GM23338 (cell line): ENCODE measurements around the gene PRRC2A. TPM values are rescaled to one million over a fixed set of nuclear protein-coding genes. Genes with fewer than 3 reads are reported as not detected.

ENCODE experiments used
- ATAC-seq: fragments of 200-7000 bp; cut with Tn5 transposase; 3 replicates; pipeline ENCODE4 v1.9.1; 2020
- DNase-seq: peaks from one replicate; pipeline ENCODE4 v3.0.0-alpha.2; 2015; ENCODE audit warnings: low spot score
- H2AFZ ChIP-seq: fragments of 200-600 bp; sonication (generic); 2 replicates; pipeline ENCODE4 v1.8.0; 2016; ENCODE audit warnings: antibody characterized with exemption, mild to moderate bottlenecking, moderate library complexity
- H3F3A ChIP-seq: fragments of 200-600 bp; sonication (generic); replicated peaks from 2 replicates; pipeline ENCODE4 v1.8.0; 2017; ENCODE audit warnings: antibody characterized with exemption, mixed run types, low read depth
- H3K27ac ChIP-seq: fragments of 200-600 bp; sonication (generic); 2 replicates; pipeline ENCODE4 v1.6.1; 2016; ENCODE audit warnings: low read depth
- H3K27me3 ChIP-seq: fragments of 200-600 bp; sonication (generic); 2 replicates; pipeline ENCODE4 v1.8.0; 2016; ENCODE audit warnings: mild to moderate bottlenecking, mixed run types, moderate library complexity; ENCODE audit not compliant: insufficient read depth
- H3K36me3 ChIP-seq: fragments of 200-600 bp; sonication (generic); 2 replicates; pipeline ENCODE4 v1.8.0; 2016; ENCODE audit warnings: mild to moderate bottlenecking; ENCODE audit not compliant: insufficient read depth
- H3K4me1 ChIP-seq: fragments of 200-600 bp; sonication (generic); 2 replicates; pipeline ENCODE4 v1.8.0; 2016; ENCODE audit warnings: mild to moderate bottlenecking, moderate library complexity; ENCODE audit not compliant: insufficient read depth
- H3K4me2 ChIP-seq: fragments of 200-600 bp; sonication (generic); 2 replicates; pipeline ENCODE4 v1.7.1; 2017; ENCODE audit warnings: mixed run types
- H3K4me3 ChIP-seq: fragments of 200-600 bp; sonication (generic); 2 replicates; pipeline ENCODE4 v1.6.1; 2016; ENCODE audit warnings: mixed run types
- H3K79me2 ChIP-seq: fragments of 200-600 bp; sonication (generic); replicated peaks from 2 replicates; pipeline ENCODE4 v1.8.0; 2017; ENCODE audit warnings: mild to moderate bottlenecking; ENCODE audit not compliant: insufficient read depth
- H3K9me2 ChIP-seq: fragments of 200-600 bp; sonication (generic); 2 replicates; pipeline ENCODE4 v1.8.0; 2017; ENCODE audit not compliant: insufficient read depth
- H4K20me1 ChIP-seq: fragments of 200-600 bp; sonication (generic); replicated peaks from 2 replicates; pipeline ENCODE4 v1.8.0; 2017; ENCODE audit warnings: mild to moderate bottlenecking; ENCODE audit not compliant: insufficient read depth
- H3K27ac Mint-ChIP-seq: 2 replicates; pipeline ENCODE4 v1.8.0; 2020; ENCODE audit warnings: inconsistent platforms, mild to moderate bottlenecking, moderate library complexity, mixed read lengths
- H3K27me3 Mint-ChIP-seq: 3 replicates; pipeline ENCODE4 v1.8.0; 2022; ENCODE audit warnings: low read depth, mild to moderate bottlenecking, moderate library complexity, mixed read lengths, inconsistent platforms; ENCODE audit not compliant: insufficient read depth, poor library complexity
- H3K36me3 Mint-ChIP-seq: 3 replicates; pipeline ENCODE4 v1.8.0; 2021; ENCODE audit warnings: low read depth, mild to moderate bottlenecking, inconsistent platforms, moderate library complexity, mixed read lengths
- H3K4me1 Mint-ChIP-seq: 3 replicates; pipeline ENCODE4 v1.8.0; 2020; ENCODE audit warnings: mild to moderate bottlenecking, inconsistent platforms, mixed read lengths
- H3K4me3 Mint-ChIP-seq: 3 replicates; pipeline ENCODE4 v1.8.0; 2021; ENCODE audit warnings: moderate library complexity, mild to moderate bottlenecking, inconsistent platforms, mixed read lengths
- H3K9me3 Mint-ChIP-seq: 3 replicates; pipeline ENCODE4 v1.8.0; 2020; ENCODE audit warnings: moderate library complexity, mild to moderate bottlenecking, inconsistent platforms, mixed read lengths
- CREB1 ChIP-seq: fragments of 250-450 bp; sonication (Bioruptor Pico); IDR thresholded peaks from 2 replicates; pipeline ENCODE4 v1.5.0; 2020; ENCODE audit warnings: low read depth, mild to moderate bottlenecking, moderate library complexity
- CTCF ChIP-seq, 2 experiments: fragments of 200-600 bp in 1 of 2; sonication (generic) in 1 of 2; conservative IDR thresholded peaks; 2 replicates each; pipeline versions ENCODE4 v1.5.1 to v1.6.1; 2016 to 2017; ENCODE audit warnings: antibody characterized with exemption in 2 of 2, low read depth in 2 of 2, mild to moderate bottlenecking in 2 of 2, moderate library complexity in 1 of 2
- ETS1 ChIP-seq: IDR thresholded peaks from 2 replicates; pipeline ENCODE4 v1.6.1; 2016; ENCODE audit warnings: antibody characterized with exemption
- EZH2 ChIP-seq: fragments of 200-600 bp; sonication (generic); IDR thresholded peaks from one replicate; pipeline ENCODE4 v1.8.0; 2017; ENCODE audit warnings: antibody characterized with exemption, mild to moderate bottlenecking, low read depth; ENCODE audit not compliant: unreplicated experiment
- EZH2phosphoT487 ChIP-seq: fragments of 200-600 bp; sonication (generic); IDR thresholded peaks from one replicate; pipeline ENCODE4 v1.8.1; 2018; ENCODE audit warnings: antibody characterized with exemption; ENCODE audit not compliant: unreplicated experiment
- JUNB ChIP-seq: IDR thresholded peaks from one replicate; pipeline ENCODE4 v1.6.1; 2016; ENCODE audit warnings: antibody characterized with exemption; ENCODE audit not compliant: unreplicated experiment
- NANOG ChIP-seq: IDR thresholded peaks from 2 replicates; pipeline ENCODE4 v1.6.1; 2016; ENCODE audit warnings: antibody characterized with exemption, borderline replicate concordance
- POLR2AphosphoS5 ChIP-seq: IDR thresholded peaks from 2 replicates; pipeline ENCODE4 v1.6.1; 2016; ENCODE audit warnings: antibody characterized with exemption, low read depth
- REST ChIP-seq: IDR thresholded peaks from one replicate; pipeline ENCODE4 v1.6.1; 2018; ENCODE audit warnings: antibody characterized with exemption; ENCODE audit not compliant: unreplicated experiment
- STAT1 ChIP-seq: IDR thresholded peaks from one replicate; pipeline ENCODE4 v1.6.1; 2016; ENCODE audit warnings: antibody characterized with exemption; ENCODE audit not compliant: unreplicated experiment
- ZNF114 ChIP-seq: fragments of 250-450 bp; sonication (Bioruptor Pico); IDR thresholded peaks from 2 replicates; pipeline ENCODE4 v1.5.0; 2020; ENCODE audit warnings: mild to moderate bottlenecking, moderate library complexity
- ZNF331 ChIP-seq: fragments of 250-450 bp; sonication (Bioruptor Pico); IDR thresholded peaks from 2 replicates; pipeline ENCODE4 v1.5.0; 2020; ENCODE audit warnings: low read depth, mild to moderate bottlenecking, moderate library complexity
- ZNF462 ChIP-seq: fragments of 250-450 bp; sonication (Bioruptor Pico); IDR thresholded peaks from 2 replicates; pipeline ENCODE4 v1.5.0; 2020; ENCODE audit warnings: mild to moderate bottlenecking, moderate library complexity
- polyA plus RNA-seq: library from polyadenylated mRNA; unstranded; fragments of >200 nt; fragmentation: Nextera tagmentation; extraction: Ambion mirVana; gene quantifications from 2 replicates; pipeline ENCODE4 v1.2.1, GENCODE V29; 2016
- total RNA-seq: library from RNA; depleted of rRNA; stranded (reverse); fragments of >200 nt; shearing (Covaris generic); gene quantifications from 2 replicates; pipeline ENCODE4 v1.2.3, GENCODE V29; 2014

The PRRC2A gene
- total and polyA plus RNA-seq, 2 experiments from 2014 or later: 213 to 273 TPM

- no peak for TF ChIP-seq ZNF114
- TF ChIP-seq NANOG: no peak
- TF ChIP-seq ETS1: no peak
- TF ChIP-seq ZNF462 (CRISPR knock-in tag): no peak
- no peak for TF ChIP-seq CTCF (conservative IDR thresholded peaks at IDR 0.05; ENCODE audit: low read depth in 2 of 2)
- no peak for TF ChIP-seq STAT1
- TF ChIP-seq JUNB: no peak
- TF ChIP-seq POLR2AphosphoS5: no peak
- no peak for TF ChIP-seq EZH2phosphoT487
- TF ChIP-seq ZNF331 (CRISPR knock-in tag): no peak
- no peak for TF ChIP-seq REST
- TF ChIP-seq EZH2: no peak
- no peak for TF ChIP-seq CREB1
- H3K4me1 Mint-ChIP-seq: peaks cover 44% of the 10 kb centered on the region
- H3K27me3 Mint-ChIP-seq: peaks cover 28% of the 10 kb centered on the region
- ATAC-seq (no peak), DNase-seq (no peak)
- Histone ChIP-seq H2AFZ (peak overlapping the region; percentile 77), H3K4me3 (peak overlapping the region; percentile 96), H3K4me2 (peak overlapping the region; percentile 98), H3K27ac (peak overlapping the region; percentile 92), H4K20me1 (no peaks in the 10 kb centered on the region; the same call in 1 of the 2 replicates), H3K36me3 (peaks cover 12% of the 10 kb centered on the region; the same call in 1 of the 2 replicates), H3F3A (peaks cover 21% of the 10 kb centered on the region; the same call in 1 of the 2 replicates), H3K4me1 (peaks cover 23% of the 10 kb centered on the region), H3K79me2 (peaks cover 47% of the 10 kb centered on the region), H3K9me2 (no peaks in the 10 kb centered on the region), H3K27me3 (no peaks in the 10 kb centered on the region)
- H3K9me3 Mint-ChIP-seq: no peaks in the 10 kb centered on the region; the same call in 2 of the 3 replicates
- H3K27ac Mint-ChIP-seq: peak overlapping the region; percentile 91
- peak overlapping the region; percentile 90 for H3K4me3 Mint-ChIP-seq
- H3K36me3 Mint-ChIP-seq: peaks cover 52% of the 10 kb centered on the region
These were observed 41.0 kb downstream of the PRRC2A start for GRCh38 chr6:31661262-31662123.
